ENCODE results near the gene NOP9.

The NOP9 gene

GRCh38 chr14:24338843-24339242 lies 39.2 kb downstream of the NOP9 start:
- TF ChIP-seq FOXP2 (optimal IDR thresholded peaks at IDR 0.05; ENCODE audit: borderline replicate concordance, extremely low read depth, extremely low read length, insufficient read depth) = no peak
- TF ChIP-seq TAF1 (IDR thresholded peaks at IDR 0.05; ENCODE audit: borderline replicate concordance, insufficient read depth, low read length) = no peak
- no peak for TF ChIP-seq REST (IDR thresholded peaks at IDR 0.05; ENCODE audit: insufficient read depth in 1 of 2, low read depth in 2 of 2, low read length in 2 of 2)
- no peak for TF ChIP-seq POLR2AphosphoS5 (IDR thresholded peaks at IDR 0.05; ENCODE audit: low read depth, low read length)
- no peak for TF ChIP-seq SIN3A (IDR thresholded peaks at IDR 0.05; ENCODE audit: borderline replicate concordance, insufficient read depth, low read length)

- TF ChIP-seq FOXP2 (optimal IDR thresholded peaks at IDR 0.05; ENCODE audit: borderline replicate concordance, extremely low read depth, extremely low read length, insufficient read depth) (no peak), POLR2AphosphoS5 (IDR thresholded peaks at IDR 0.05; ENCODE audit: low read depth, low read length) (no peak), TAF1 (IDR thresholded peaks at IDR 0.05; ENCODE audit: borderline replicate concordance, insufficient read depth, low read length) (no peak), REST (IDR thresholded peaks at IDR 0.05; ENCODE audit: insufficient read depth in 1 of 2, low read depth in 2 of 2, low read length in 2 of 2) (no peak), SIN3A (IDR thresholded peaks at IDR 0.05; ENCODE audit: borderline replicate concordance, insufficient read depth, low read length) (no peak)
Observed at GRCh38 chr14:24339284-24340151, 39.9 kb downstream of the NOP9 start, which contains the start of gene RIPK3. TSS of gene RIPK3 (minus strand) at chr14:24339991. CDS start at chr14:24339826, 165 bp downstream.

GRCh38 chr14:24340606-24341005 lies 41.0 kb downstream of the NOP9 start:
- no peak for TF ChIP-seq SIN3A (IDR thresholded peaks at IDR 0.05; ENCODE audit: borderline replicate concordance, insufficient read depth, low read length)

GRCh38 chr14:24342889-24343288 lies 43.2 kb downstream of the NOP9 start:
- no peak for TF ChIP-seq FOXP2 (optimal IDR thresholded peaks at IDR 0.05; ENCODE audit: borderline replicate concordance, extremely low read depth, extremely low read length, insufficient read depth)

GRCh38 chr14:24343795-24344660 lies 44.4 kb downstream of the NOP9 start:
- TF ChIP-seq FOXP2 (optimal IDR thresholded peaks at IDR 0.05; ENCODE audit: borderline replicate concordance, extremely low read depth, extremely low read length, insufficient read depth) (no peak), REST (IDR thresholded peaks at IDR 0.05; ENCODE audit: insufficient read depth in 1 of 2, low read depth in 2 of 2, low read length in 2 of 2) (no peak), POLR2AphosphoS5 (IDR thresholded peaks at IDR 0.05; ENCODE audit: low read depth, low read length) (no peak), SIN3A (IDR thresholded peaks at IDR 0.05; ENCODE audit: borderline replicate concordance, insufficient read depth, low read length) (no peak), TAF1 (IDR thresholded peaks at IDR 0.05; ENCODE audit: borderline replicate concordance, insufficient read depth, low read length) (no peak)

GRCh38 chr14:24347134-24347533 lies 47.5 kb downstream of the NOP9 start:
- TF ChIP-seq FOXP2 (optimal IDR thresholded peaks at IDR 0.05; ENCODE audit: borderline replicate concordance, extremely low read depth, extremely low read length, insufficient read depth) = no peak
- no peak for TF ChIP-seq TAF1 (IDR thresholded peaks at IDR 0.05; ENCODE audit: borderline replicate concordance, insufficient read depth, low read length)
- TF ChIP-seq POLR2AphosphoS5 (IDR thresholded peaks at IDR 0.05; ENCODE audit: low read depth, low read length) = no peak
- TF ChIP-seq REST (IDR thresholded peaks at IDR 0.05; ENCODE audit: insufficient read depth in 1 of 2, low read depth in 2 of 2, low read length in 2 of 2) = no peak
- no peak for TF ChIP-seq SIN3A (IDR thresholded peaks at IDR 0.05; ENCODE audit: borderline replicate concordance, insufficient read depth, low read length)

All from PFSK-1 (cell line).